HepG2 (cell line): ENCODE measurements around the gene RBBP9. TPM values are rescaled to one million over a fixed set of nuclear protein-coding genes. Genes with fewer than 3 reads are reported as not detected.

Experiments used
- ATAC-seq: fragments of 200-7000 bp; cut with Tn5 transposase; 3 replicates; pipeline ENCODE4 v1.9.1; 2020; ENCODE audit warnings: mild to moderate bottlenecking, moderate library complexity
- BruUV-seq: library from RNA; stranded (reverse); fragments of 400-500 nt; replicated peaks from 2 replicates; lab custom pipeline; 2021; lab: Mats Ljungman, UMichigan
- CTCF ChIA-PET: fragments of 300-600 bp; formaldehyde crosslinking; extraction: SDS; loops from one replicate; lab custom pipeline; 2021; ENCODE audit warnings: low total read pairs, inconsistent platforms, low intra/inter-chr PET ratio; lab: Yijun Ruan, JAX
- POLR2A ChIA-PET: fragments of 350-600 bp; sonication (Branson Sonifier 250); formaldehyde crosslinking; loops from one replicate; lab custom pipeline; 2020; ENCODE audit warnings: antibody characterized with exemption, inconsistent platforms; lab: Yijun Ruan, JAX
- DNase-seq: peaks from one replicate; pipeline ENCODE4 v3.0.0-alpha.2; 2015; ENCODE audit warnings: low spot score
- FAIRE-seq: peaks from 3 replicates; lab custom pipeline; 2011; peaks lifted over from hg19 to GRCh38; lab: Jason Lieb, UNC
- H2AFZ ChIP-seq: one replicate; pipeline ENCODE4 v1.6.1; 2011; ENCODE audit warnings: low read length, inconsistent platforms
- H3K27ac ChIP-seq: fragments of 300-600 bp; 3 replicates; pipeline ENCODE4 v1.8.0; 2011; ENCODE audit warnings: mixed run types, mild to moderate bottlenecking, mixed read lengths, low read length, inconsistent platforms; ENCODE audit not compliant: insufficient read depth; ENCODE audit errors: extremely low read length
- H3K27me3 ChIP-seq, 2 experiments: fragments of 200-600 bp in 1 of 2; 2 replicates in 1 of 2; 3 replicates in 1 of 2; pipeline versions ENCODE4 v1.6.0 to v1.8.0; 2011; ENCODE audit warnings: low read length in 2 of 2, mild to moderate bottlenecking in 2 of 2, moderate library complexity in 2 of 2, inconsistent platforms in 1 of 2; ENCODE audit not compliant: insufficient read depth in 2 of 2, control insufficient read depth in 1 of 2
- H3K36me3 ChIP-seq, 2 experiments: fragments of 200-600 bp in 1 of 2; replicated peaks in 1 of 2; 2 replicates in 1 of 2; 3 replicates in 1 of 2; pipeline versions ENCODE4 v1.5.1 to v1.8.0; 2011; ENCODE audit warnings: low read length in 2 of 2, inconsistent platforms in 1 of 2; ENCODE audit not compliant: insufficient read depth in 2 of 2, control insufficient read depth in 1 of 2
- H3K4me1 ChIP-seq: 2 replicates; pipeline ENCODE4 v1.5.1; 2012; ENCODE audit warnings: low read length, inconsistent platforms; ENCODE audit not compliant: insufficient read depth
- H3K4me2 ChIP-seq: 2 replicates; pipeline ENCODE4 v1.6.0; 2011; ENCODE audit warnings: low read depth, low read length, inconsistent platforms
- H3K4me3 ChIP-seq, 3 experiments: fragments of 200-600 bp in 1 of 3; sonication (generic), shearing (Covaris generic) in 1 of 3; replicated peaks in 1 of 3; 2 replicates each; pipeline ENCODE4 v1.5.1; 2011 to 2016; ENCODE audit warnings: low read length in 3 of 3, inconsistent platforms in 2 of 3, low read depth in 2 of 3, mild to moderate bottlenecking in 2 of 3, control low read depth in 1 of 3, mixed read lengths in 1 of 3; ENCODE audit not compliant: insufficient read depth in 1 of 3
- H3K79me2 ChIP-seq: one replicate; pipeline ENCODE4 v1.6.1; 2011; ENCODE audit warnings: low read length, inconsistent platforms; ENCODE audit not compliant: insufficient read depth
- H3K9ac ChIP-seq: 2 replicates; pipeline ENCODE4 v1.6.0; 2011; ENCODE audit warnings: mild to moderate bottlenecking, low read depth, low read length, inconsistent platforms; ENCODE audit not compliant: insufficient read depth
- H3K9me3 ChIP-seq: 2 replicates; pipeline ENCODE4 v1.5.1; 2012; ENCODE audit warnings: mild to moderate bottlenecking, low read length
- H4K20me1 ChIP-seq: 2 replicates; pipeline ENCODE4 v1.6.0; 2011; ENCODE audit warnings: inconsistent platforms, mild to moderate bottlenecking, low read length, moderate library complexity; ENCODE audit not compliant: insufficient read depth
- EZH2 ChIP-seq: conservative IDR thresholded peaks from 2 replicates; pipeline ENCODE4 v1.6.1; 2012; ENCODE audit warnings: mild to moderate bottlenecking, low read depth, low read length, moderate library complexity
- HMGXB3 ChIP-seq: sonication (generic); formaldehyde crosslinking; IDR thresholded peaks from 2 replicates; pipeline ENCODE4 v1.4.0; 2020; ENCODE audit warnings: missing genetic modification reagents, borderline replicate concordance
- MIXL1 ChIP-seq: IDR thresholded peaks from 2 replicates; pipeline ENCODE4 v1.6.1; 2016
- MYNN ChIP-seq: sonication (generic); formaldehyde crosslinking; IDR thresholded peaks from 2 replicates; pipeline ENCODE4 v1.4.0; 2020; ENCODE audit warnings: mild to moderate bottlenecking, low read depth, missing genetic modification reagents
- NFKBIZ ChIP-seq: IDR thresholded peaks from 2 replicates; pipeline ENCODE4 v1.6.1; 2018; ENCODE audit warnings: missing genetic modification reagents, missing compliant biosample characterization
- NONO ChIP-seq, 2 experiments: fragments of 450-650 bp in 1 of 2; sonication (generic) in 1 of 2; formaldehyde crosslinking in 1 of 2; IDR thresholded peaks in 1 of 2; conservative IDR thresholded peaks in 1 of 2; 2 replicates each; pipeline versions ENCODE4 v1.6.1 to v1.8.0; 2017 to 2022; ENCODE audit warnings: mild to moderate bottlenecking in 1 of 2, missing genetic modification reagents in 1 of 2, moderate library complexity in 1 of 2
- RERE ChIP-seq: IDR thresholded peaks from 2 replicates; pipeline ENCODE4 v1.6.1; 2016; ENCODE audit warnings: low read depth, missing genetic modification reagents, missing compliant biosample characterization
- SPEN ChIP-seq: sonication (generic); formaldehyde crosslinking; IDR thresholded peaks from 2 replicates; pipeline ENCODE4 v1.5.1; 2020; ENCODE audit warnings: low read depth, mild to moderate bottlenecking, missing genetic modification reagents
- ZNF629 ChIP-seq: sonication (generic); formaldehyde crosslinking; conservative IDR thresholded peaks from 2 replicates; pipeline ENCODE4 v1.5.0; 2020; ENCODE audit warnings: missing genetic modification reagents
- ZNF781 ChIP-seq: sonication (generic); formaldehyde crosslinking; IDR thresholded peaks from 2 replicates; pipeline ENCODE4 v1.5.1; 2020; ENCODE audit warnings: borderline replicate concordance, mild to moderate bottlenecking, missing genetic modification reagents; ENCODE audit errors: not compliant biosample characterization
- ZNF816 ChIP-seq: sonication (generic); formaldehyde crosslinking; IDR thresholded peaks from 2 replicates; pipeline ENCODE4 v1.8.0; 2022; ENCODE audit warnings: missing genetic modification reagents, mild to moderate bottlenecking, borderline replicate concordance
- WGBS: methylation state at CpG from one replicate; pipeline ENCODE4 v1.1.6; 2017; ENCODE audit warnings: low lambda C conversion rate; 5-methylcytosine and 5-hydroxymethylcytosine counted together
- in situ Hi-C: cut with HindIII; loops from 2 replicates; pipeline ENCODE4 v1.10.0; 2017; ENCODE audit warnings: low pct_unique_long_range_greater_than_20kb; ENCODE audit not compliant: extremely low pct_ligation_motif_present
- intact Hi-C: fragments of 100-400 bp; cut with micrococcal nuclease; formaldehyde crosslinking; loops from one replicate; pipeline ENCODE4 v1.10.0; 2022; ENCODE audit not compliant: unreplicated experiment
- polyA plus RNA-seq, 8 experiments: library from polyadenylated mRNA; depleted of rRNA in 3 of 8; stranded (reverse) in 7 of 8; unstranded in 1 of 8; fragments of >200 nt; fragmentation: Illumina TruSeq in 4 of 8; extraction: Trizol in 4 of 8; gene quantifications; 2 replicates each; pipeline versions ENCODE4 v1.2.1 to v1.2.3, GENCODE V29; 2011 to 2016; ENCODE audit warnings: low read depth in 4 of 8, missing spikeins in 1 of 8, mixed read lengths in 1 of 8; ENCODE audit not compliant: insufficient read depth in 1 of 8
- total RNA-seq, 5 experiments: library from RNA; depleted of rRNA; stranded (reverse); fragments of >200 nt; fragmentation: Illumina TruSeq; extraction: Trizol; gene quantifications; 2 replicates each; pipeline ENCODE4 v1.2.3, GENCODE V29; 2016; ENCODE audit warnings: low read depth in 1 of 5

The RBBP9 gene
- total and polyA plus RNA-seq, 2 of the 13 experiments (the other 11 are each of a cell fraction or from before 2014, with no cell fraction given), result 28.0 to 56.3 TPM

- CTCF ChIA-PET, result no interaction called here
- no peak overlapping the region for H3K4me2 ChIP-seq
- H3K27me3 ChIP-seq, result no peaks in the 10 kb centered on the region
- no TSS peak for BruUV-seq
- no peak for ATAC-seq
- no peaks in the 10 kb centered on the region for H3K9me3 ChIP-seq
- no peak overlapping the region for H3K9ac ChIP-seq
- TF ChIP-seq MYNN (no peak), RERE (CRISPR knock-in tag) (no peak), HMGXB3 (CRISPR knock-in tag) (no peak), NFKBIZ (CRISPR knock-in tag) (no peak), ZNF629 (CRISPR knock-in tag) (no peak), NONO (IDR thresholded peaks at IDR 0.05) (no peak), NONO (CRISPR knock-in tag; conservative IDR thresholded peaks at IDR 0.05) (no peak), MIXL1 (no peak), EZH2 (no peak), ZNF781 (no peak), ZNF816 (CRISPR knock-in tag) (no peak), SPEN (CRISPR knock-in tag) (no peak)
- TF ChIP-seq, all 625 proteins: peak for 0
- H2AFZ ChIP-seq, result no peak overlapping the region
- FAIRE-seq (no peak), DNase-seq (no peak)
- WGBS, result 97% methylated on average over 1 of the region's 1 CpG
- in situ Hi-C loops (no loop called here), intact Hi-C loops (no loop called here)
- H3K4me3 ChIP-seq, result no peak overlapping the region
- H3K27ac ChIP-seq, result no peak overlapping the region
- peaks cover under 1% of the 10 kb centered on the region for H3K79me2 ChIP-seq
- peaks cover 40 to 66% of the 10 kb centered on the region in 2 experiments for H3K36me3 ChIP-seq
- no peaks in the 10 kb centered on the region for H4K20me1 ChIP-seq
- POLR2A ChIA-PET, result interaction anchor here (1.4 kb wide), 1 partner anchor 17 kb away, joined by 5 read pairs; the partner anchor contains the start of gene SEC23B
- no peaks in the 10 kb centered on the region for H3K4me1 ChIP-seq
Measured at GRCh38 chr20:18524646-18525045, 27.6 kb upstream of the RBBP9 start.
